Adipose tissue (tissue), 3 donors: ENCODE results near the gene SLC6A14. TPM values are rescaled to one million over a fixed set of nuclear protein-coding genes. Genes with fewer than 3 reads are reported as not detected.

Source experiments
- H3K27ac ChIP-seq: one replicate; pipeline ENCODE4 v1.5.1; 2013; ENCODE audit warnings: low read depth, low read length
- WGBS, 3 donors: extraction: QIAGEN DNeasy Blood & Tissue Kit; methylation state at CpG; one replicate each; pipeline ENCODE4 v1.1.7; 2013; 5-methylcytosine and 5-hydroxymethylcytosine counted together
- polyA plus RNA-seq, 3 donors: library from polyadenylated mRNA; stranded (reverse); fragments of 200-250 nt; gene quantifications; one replicate each; pipeline ENCODE4 v1.2.3, GENCODE V29; 2013
- donor health status: healthy with polysubstance abuse.
- donor health status: Bipolar disorder and iron deficiency.
- donor health status: healthy.

SLC6A14 gene, protein sequence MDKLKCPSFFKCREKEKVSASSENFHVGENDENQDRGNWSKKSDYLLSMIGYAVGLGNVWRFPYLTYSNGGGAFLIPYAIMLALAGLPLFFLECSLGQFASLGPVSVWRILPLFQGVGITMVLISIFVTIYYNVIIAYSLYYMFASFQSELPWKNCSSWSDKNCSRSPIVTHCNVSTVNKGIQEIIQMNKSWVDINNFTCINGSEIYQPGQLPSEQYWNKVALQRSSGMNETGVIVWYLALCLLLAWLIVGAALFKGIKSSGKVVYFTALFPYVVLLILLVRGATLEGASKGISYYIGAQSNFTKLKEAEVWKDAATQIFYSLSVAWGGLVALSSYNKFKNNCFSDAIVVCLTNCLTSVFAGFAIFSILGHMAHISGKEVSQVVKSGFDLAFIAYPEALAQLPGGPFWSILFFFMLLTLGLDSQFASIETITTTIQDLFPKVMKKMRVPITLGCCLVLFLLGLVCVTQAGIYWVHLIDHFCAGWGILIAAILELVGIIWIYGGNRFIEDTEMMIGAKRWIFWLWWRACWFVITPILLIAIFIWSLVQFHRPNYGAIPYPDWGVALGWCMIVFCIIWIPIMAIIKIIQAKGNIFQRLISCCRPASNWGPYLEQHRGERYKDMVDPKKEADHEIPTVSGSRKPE
- polyA plus RNA-seq = under 1 TPM; 0.01 to 0.11 (median 0.01) TPM

DNA sequence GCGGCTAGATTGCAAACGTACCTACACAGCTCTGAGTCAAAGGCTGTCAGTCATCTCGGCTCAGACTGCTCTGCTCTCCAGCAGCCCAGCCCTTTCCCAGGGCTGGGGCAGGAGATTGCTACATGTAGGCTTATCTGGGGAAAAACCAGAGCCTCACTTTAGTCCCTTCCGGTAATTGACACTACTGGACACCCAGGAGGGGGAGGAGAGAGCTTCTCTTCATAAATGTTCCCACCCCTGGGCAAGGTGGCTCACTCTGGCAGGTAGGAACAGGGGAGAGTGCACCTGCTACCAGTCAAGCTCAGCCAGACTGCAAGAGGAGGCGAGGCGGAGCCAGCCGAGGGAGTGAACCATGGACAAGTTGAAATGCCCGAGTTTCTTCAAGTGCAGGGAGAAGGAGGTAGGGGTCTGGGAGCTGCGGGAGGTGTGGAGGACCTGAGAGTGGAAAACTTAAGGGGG, at the start of gene SLC6A14:
TSS of gene SLC6A14 (plus strand) at position 249 of the 459 bp plus-strand sequence. CDS start at position 353, 104 bp downstream.
- no peak within 1 kb of the TSS for H3K27ac ChIP-seq
- WGBS, 3 donors = 29 to 73% (median 65%) methylated on average over 5 to 9 of the region's 9 CpGs

DNA sequence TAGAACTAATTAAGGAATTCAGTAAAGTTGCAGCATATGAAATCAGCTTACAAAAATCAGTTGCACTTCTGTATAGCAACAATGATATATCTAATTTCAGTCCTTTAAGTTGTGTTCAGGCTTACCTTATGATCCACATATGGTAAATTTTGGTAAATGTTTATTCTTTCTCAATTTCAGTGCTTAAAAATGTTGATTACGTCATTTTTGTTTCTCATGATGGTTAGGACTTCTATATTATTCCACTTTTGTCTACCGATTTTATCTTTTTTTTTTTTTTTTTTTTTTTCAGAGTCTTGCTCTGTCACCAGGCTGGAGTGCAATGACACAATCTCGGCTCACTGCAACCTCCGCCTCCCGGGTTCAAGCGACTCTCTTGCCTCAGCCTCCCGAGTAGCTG, 40.7 kb upstream of the SLC6A14 start:
- WGBS, 3 donors = 81 to 91% (median 90%) methylated on average over 7 of the region's 7 CpGs
- H3K27ac ChIP-seq = no peak overlapping the region

DNA sequence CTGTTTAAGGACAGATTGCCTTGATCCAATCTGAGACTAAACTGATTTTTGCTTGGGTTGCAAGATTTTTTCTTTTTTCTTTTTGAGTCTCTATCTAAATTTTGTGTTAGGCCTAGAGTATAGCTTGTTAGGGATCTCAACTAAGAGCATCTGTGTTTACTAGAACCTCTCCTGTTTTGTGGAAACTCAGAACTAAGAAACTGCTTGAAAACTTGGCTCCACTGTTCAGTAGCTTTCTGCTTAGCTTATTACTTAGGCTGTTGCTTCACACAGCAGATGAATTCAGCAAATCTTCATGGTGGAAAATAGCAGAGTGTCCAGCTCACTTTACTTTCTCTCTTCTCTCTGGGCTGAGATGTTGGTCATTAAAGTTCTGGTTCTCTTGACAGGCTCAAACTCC, 36.7 kb upstream of the SLC6A14 start:
- no peak overlapping the region for H3K27ac ChIP-seq

DNA sequence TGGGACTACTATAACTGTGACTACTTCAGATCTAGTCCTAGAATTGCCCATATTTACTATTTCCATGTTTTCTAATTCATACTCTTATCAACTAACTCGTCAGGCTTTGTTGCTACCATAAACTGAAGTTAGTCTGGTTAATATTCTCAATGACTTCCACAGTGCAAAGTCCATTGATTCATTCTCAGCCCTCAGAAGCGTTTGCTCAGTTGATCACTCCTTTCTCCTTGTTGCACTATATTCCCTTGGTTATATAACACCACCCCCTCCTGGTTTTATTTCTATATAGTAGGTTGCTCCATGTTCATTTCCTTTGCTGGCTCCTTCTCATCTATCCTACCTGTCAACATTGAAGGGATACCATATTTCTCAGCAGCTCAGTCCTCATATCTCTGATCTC, 27.2 kb upstream of the SLC6A14 start:
- WGBS, 3 donors = 30 to 62% (median 47%) methylated on average over 2 of the region's 2 CpGs
- H3K27ac ChIP-seq = no peak overlapping the region

DNA sequence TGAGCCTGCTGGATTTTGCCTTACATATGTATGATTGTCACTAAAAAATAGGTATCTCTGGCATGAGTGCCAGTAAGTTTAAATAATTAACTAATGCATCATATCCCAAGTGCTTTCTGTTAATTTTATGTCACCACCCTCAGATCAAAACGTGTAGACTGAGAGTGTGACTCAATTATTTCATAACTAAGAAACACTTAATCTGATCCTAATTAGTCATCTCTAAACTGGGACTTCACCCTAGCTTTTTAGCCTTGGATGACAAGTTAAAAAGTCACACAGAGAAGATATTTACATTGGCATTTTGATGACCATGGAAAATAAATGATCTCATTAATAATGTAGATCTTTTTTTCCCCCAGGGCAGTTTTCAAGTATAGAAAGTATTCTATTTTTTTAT, 23.1 kb upstream of the SLC6A14 start:
- WGBS, 3 donors = 9 to 17% (median 16%) methylated on average over 1 of the region's 1 CpG
- H3K27ac ChIP-seq = no peak overlapping the region

DNA sequence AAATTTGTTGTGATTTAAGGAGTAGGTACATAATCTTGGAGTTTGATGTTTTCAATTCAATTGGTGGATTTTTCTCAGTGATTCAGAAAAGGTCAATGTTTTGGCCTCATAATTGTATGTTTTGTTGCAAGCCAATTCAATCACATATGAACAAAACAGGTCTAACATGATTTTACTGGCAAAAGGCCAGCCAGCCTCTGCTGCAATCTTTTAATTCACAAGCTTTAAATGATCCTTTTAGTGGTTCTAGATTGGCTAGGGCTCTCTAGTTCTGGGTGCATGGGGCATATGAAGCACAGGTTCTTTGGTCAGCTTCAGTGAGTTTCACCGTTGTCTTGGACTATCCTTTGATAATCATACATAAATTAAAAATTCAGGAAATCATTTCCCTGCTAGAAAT, 19.2 kb upstream of the SLC6A14 start:
- H3K27ac ChIP-seq = no peak overlapping the region
- 68 to 92% (median 86%) methylated on average over 1 of the region's 1 CpG for WGBS, 3 donors

DNA sequence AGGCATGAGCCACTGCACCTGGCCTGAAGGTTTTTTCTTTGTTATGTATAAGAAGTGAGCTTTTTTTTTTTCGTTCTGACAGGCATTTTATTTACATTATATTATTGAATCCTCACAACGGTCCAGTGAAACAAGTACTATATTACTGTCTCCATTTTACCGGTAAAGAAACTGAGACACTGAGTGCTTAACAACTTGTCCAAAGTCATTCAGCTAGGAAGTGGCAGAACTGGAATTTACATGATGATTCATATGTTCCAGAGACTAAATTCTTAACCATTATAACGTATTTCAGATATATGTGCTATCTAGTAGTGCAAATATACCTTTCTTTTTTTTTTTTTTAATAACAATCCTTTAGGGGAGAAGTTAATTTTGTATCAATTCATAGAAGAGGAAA, 18.4 kb upstream of the SLC6A14 start:
- 54 to 69% (median 59%) methylated on average over 4 of the region's 4 CpGs for WGBS, 3 donors
- no peak overlapping the region for H3K27ac ChIP-seq

DNA sequence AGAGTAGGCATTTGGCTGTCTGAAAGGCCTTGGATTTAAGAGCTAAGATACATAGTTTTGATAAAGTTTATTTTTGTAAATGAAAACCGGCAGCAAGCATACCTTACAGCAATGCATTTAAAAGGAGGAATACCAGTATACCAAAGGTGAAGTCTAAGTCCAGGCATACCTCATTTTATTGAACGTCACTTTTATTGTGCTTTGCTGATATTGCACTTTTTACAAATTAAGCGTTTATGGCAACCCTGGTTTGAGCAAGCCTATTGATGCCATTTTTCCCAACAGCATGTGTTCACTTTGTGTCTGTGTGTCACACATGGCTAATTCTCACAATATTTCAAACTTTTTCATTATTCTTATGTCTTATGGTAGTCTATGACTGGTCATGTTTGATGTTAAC, 8.4 kb upstream of the SLC6A14 start:
- H3K27ac ChIP-seq = no peak overlapping the region
- WGBS, 3 donors = 74 to 85% (median 80%) methylated on average over 3 of the region's 3 CpGs

DNA sequence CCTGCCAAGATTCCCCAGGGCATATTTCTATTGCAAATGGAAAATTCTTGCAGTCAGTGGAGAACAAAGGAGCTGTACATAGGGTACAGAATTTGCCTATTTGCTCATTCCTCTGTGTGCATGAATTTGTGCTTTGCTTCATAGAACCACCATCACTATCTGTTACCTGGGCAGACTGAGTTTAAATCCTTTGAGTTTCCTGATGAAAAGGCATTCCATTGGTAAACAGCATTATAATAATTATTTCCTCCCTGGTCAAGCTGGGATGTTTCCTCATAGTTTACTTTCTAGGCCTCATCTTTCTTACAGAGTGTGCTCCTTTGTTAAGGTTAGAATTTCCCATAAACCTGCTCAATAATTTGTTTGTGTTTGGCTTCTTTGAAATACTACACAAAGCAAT, 809 bp upstream of the SLC6A14 start:
- H3K27ac ChIP-seq = no peak overlapping the region

DNA sequence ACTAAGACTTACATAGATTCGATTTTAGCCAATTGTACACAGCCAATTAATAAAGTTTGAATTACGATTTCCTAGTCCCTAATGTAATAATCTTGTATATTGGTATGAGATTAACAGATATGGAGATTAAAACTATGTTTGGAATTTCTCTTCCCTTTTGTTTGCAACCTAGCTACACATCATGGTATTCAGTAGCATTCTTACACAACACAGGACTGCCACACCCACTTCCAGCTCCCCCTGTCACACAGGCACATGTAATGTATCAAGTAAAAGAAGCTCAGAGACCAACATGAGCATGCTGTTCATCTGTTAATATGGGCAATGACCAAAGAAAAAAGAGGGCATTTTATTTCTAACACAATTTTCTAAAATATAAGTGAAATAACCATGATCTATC, 12.8 kb downstream of the SLC6A14 start:
- no peak overlapping the region for H3K27ac ChIP-seq
- 52 to 65% (median 65%) methylated on average over 2 of the region's 2 CpGs for WGBS, 3 donors

DNA sequence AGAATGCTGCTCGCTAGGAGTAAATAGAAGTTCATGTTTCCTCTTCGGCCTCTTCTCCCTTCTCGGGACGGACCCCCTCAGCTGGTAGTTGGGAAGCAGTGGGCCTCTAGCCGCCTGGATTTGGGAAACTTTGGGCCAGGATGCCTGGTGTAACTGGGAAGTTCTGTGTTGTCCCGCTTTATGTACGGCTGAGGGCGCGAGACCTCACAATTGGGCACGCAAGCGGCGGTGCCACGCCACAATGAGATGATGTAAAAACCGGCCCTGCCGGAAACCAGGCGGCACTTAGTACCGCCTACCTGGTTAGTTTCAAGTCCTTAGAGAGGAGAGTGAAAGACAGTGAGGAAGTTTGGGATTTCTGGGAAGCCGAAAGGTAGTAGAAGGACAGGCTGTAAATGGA, 26.4 kb downstream of the SLC6A14 start, which contains the start of gene CT83:
TSS of gene CT83 (minus strand) at position 155 of the 400 bp plus-strand sequence. CDS start at position 35, 120 bp downstream.
- H3K27ac ChIP-seq = no peak within 1 kb of the TSS
- WGBS, 3 donors = 82 to 95% (median 87%) methylated on average over 18 of the region's 18 CpGs

DNA sequence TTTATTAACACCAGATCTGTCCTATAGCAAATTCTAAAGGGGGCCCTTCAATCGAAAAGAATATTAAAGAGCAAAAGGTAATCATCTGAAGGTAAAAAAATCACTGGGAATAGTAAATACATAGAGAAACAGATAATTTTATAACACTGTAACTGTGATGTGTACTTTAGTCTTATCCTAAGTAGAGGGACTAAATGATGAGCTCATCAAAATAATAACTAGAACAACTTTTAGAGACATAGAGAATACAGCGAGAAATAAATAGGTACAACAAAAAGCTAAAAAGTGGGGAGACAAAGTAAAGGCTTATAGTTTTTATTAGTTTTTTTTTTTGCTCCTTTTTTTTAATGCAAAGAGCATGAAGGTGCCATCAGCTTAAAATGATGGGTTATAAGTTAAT, 43.7 kb downstream of the SLC6A14 start:
- H3K27ac ChIP-seq = no peak overlapping the region
- WGBS, 3 donors = 88 to 90% (median 89%) methylated on average over 2 of the region's 2 CpGs

DNA sequence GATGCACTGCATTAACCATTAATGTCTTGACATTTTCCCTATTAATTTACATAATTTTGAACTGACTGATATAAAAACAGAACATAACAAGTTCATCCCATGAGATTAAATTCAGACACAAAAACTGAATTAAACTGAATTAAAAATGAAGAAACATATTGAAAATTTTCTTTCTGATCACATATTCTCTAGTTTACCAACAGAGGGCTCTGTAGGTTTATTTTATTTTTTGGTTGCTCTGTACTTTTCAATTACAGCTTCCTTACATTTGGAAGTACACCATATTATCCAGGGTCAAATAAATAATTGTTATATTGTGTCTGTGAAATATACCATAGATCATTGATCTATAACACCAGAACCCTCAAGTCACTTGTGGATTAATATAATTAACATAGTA, 53.7 kb downstream of the SLC6A14 start:
- no peak overlapping the region for H3K27ac ChIP-seq

DNA sequence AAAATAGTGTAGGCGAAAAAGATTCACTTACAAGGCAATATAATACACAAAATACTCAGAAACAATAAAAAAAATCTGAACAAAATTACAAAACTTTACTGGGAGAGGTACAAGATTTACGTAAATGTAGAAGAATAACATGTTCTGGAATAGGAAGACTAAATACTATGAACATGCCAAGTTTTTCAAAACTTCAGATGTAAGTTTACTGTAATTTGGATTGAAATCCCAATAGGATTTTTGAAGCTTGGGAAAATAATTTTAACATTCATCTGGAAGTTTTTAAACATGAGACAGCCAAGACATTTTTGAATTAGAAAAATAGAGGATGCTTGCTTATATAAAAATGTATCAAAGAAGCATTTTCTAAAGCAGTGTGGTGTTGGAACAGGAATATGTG, 56.9 kb downstream of the SLC6A14 start:
- 51 to 69% (median 65%) methylated on average over 2 of the region's 2 CpGs for WGBS, 3 donors
- H3K27ac ChIP-seq = no peak overlapping the region

DNA sequence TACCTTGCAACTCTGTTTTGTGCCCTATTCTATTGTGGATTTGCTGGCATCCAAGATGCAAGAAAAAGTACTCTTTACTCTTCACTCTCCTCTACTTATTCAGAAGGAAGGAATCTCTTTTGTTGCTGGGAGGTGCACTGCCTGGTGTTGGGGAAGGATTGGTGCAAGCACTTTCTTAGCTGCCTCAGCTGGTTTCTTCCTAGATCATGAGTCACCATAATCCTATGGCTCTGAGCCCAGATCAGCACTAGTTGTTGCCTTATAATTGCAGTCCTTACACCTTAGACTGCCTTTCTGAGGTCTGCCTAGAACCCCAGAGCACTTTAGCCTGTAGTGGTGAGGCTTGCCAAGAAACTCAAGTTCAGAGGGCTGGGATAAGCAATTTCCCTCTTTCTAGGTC, 63.4 kb downstream of the SLC6A14 start:
- H3K27ac ChIP-seq = no peak overlapping the region

Other genes with a start within 250 kb of the SLC6A14 start
- not detected for gene CT83, start 26.4 kb downstream of the SLC6A14 start, polyA plus RNA-seq